NCI-H748 (cell line): ENCODE data around the gene SCTR.

ENCODE experiments used
- DNase-seq: peaks from one replicate; lab custom pipeline; 2025; ENCODE audit not compliant: unreplicated experiment; lab: John Stamatoyannopoulos, UW

Gene SCTR

DNA sequence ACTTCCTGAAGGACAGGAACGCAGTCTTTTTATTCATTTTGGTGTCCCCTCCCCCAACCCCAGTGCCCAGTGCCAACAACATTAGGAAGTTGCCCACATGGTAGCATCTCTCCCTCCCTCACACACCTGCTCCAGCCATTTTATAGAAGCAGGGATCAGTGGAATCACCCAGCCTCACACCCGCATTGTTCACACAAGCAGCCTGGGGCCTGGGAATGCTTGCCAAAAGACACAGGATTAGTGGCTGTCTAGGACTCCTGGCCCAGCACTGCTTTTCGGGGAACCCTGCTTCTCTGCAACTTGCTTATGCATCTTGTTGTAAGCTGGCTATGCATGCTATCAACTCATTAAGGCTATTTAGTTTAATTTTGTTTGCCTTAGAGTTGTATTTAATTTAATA is 74.8 kb downstream of the SCTR start:
- no peak for DNase-seq

DNA sequence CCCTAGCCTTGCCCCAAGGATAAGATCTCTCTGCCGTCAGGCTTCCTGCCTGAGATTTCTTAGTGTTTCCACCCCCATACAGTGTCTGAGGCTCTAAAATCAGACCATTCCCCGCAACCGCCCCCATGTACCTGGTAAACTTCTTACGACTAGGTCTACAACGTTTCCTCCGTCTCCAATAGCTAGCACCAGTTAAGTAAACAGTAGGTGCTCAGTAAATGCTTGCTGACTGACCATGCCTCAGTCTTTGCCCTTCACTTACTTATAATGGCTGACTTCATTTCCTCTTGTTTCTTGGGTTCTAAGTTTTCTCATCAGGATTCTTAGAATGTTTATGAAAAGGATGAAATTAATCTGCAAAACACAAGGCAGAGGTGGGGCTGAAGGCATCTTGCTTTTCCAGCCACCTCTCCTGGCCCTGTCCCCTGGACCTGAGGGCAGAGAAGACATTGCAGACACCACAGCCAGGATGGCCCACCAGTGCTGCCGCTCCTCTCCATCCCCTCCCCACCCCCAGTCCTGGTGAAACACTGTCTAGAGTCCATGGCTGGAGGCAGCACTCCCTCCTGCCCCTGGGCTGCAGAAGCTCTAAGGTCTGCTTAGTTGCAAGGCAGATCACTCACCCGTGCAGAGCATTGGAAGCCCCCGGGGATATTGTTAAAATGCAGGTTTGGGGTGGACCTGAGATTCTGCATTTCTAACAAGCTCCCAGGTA is 75.7 kb downstream of the SCTR start:
- DNase-seq: no peak

DNA sequence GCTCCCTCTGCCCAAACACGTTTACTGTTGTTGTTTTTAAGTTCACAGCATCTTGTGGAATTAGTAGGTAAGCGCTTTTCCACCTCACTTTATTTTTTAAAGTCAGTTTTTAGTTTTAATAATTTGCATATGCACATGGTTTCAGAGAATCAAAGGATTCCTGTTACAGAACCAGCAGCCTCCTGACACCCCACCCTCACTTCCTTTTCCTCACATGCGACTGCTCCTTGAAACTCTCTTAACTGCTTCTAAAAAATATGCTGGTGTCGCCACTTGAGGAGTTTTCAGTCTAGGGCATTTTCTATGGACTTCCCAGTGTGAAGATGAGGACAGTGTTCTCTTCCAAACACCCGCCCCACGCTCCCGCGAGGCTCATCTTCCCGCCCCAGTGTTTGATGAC is 78.2 kb downstream of the SCTR start:
- no peak for DNase-seq

DNA sequence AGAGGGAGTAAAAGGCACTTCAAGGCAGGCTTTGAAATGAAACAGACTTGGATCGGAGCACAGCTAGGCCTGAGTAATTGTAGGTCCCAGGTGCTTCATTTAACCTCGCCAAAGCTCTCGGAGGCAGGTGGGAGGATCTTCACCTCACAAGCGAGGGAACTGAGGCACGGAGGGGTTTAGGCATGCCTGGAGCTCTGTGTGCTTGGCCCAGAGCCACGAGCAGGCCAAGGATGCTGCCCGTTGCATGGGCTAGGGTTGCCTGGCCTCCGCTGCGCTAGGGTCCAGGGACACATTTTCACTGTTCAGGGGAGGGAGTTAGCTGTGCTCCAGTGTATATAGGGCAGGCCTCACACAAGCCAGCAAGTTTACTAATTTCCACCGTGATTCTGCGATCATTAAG is 81.4 kb downstream of the SCTR start:
- DNase-seq: no peak

DNA sequence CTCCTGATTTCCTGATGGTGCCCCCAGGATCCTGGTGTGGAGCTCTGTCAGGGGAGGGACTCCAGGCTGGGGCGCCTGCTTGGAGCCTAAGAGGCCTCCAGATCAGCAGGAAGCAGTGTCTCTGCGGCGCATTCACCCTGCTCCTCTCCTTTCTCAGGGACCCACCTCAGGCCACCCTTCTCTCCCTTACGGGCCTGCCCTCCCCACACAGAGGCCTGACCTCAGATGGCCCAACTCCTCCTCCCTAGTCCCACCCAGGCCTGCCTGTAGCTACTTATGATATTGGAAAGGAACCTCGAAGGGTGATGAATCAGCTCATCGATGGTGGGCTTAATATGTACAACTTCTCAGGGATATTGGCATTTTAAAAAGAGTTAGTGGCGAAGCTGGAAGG is 82.1 kb downstream of the SCTR start:
- DNase-seq: no peak

GRCh38 chr2:119441376-119442225 is 82.7 kb downstream of the SCTR start:
- no peak for DNase-seq

DNA sequence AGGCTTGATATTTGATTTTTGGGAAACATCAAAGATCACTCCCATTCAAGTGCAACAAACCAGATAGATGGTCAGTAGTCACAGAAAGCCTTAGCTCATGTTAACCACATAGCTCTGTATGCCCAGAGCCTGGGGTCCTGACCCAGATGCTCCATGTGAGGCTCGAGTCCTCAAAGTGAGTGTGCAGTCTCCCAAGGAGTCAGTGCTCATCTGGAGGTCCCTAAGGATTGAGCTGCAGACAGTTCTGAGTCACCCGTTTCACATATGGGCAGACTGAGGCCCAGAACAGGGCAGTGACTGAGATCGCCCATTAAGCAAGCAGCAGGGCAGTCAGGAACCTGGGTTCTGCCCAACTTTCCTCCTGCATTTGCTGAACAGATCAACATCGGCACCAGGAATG is 83.4 kb downstream of the SCTR start:
- no peak for DNase-seq

DNA sequence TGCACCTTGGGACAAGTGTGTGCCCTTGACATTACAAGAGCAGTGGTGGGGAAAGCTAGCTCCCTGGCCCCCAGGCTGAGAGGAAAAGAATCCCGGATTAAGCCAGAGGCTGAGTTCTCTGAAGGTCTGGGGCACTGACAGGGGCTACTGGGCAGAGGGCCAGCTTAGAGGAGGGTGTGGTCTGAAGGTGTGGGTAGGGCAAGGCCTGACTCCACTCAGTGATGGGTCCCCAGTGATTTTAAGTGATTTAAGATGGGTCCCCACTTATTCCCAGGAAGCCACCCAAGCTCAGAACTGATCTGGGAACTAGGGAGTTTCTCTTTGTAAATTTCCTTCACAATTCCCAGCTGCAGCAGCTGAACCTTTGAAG is 83.8 kb downstream of the SCTR start:
- DNase-seq: no peak

- no peak for DNase-seq
Measured at GRCh38 chr2:119439574-119440500, 84.4 kb downstream of the SCTR start.

- DNase-seq: no peak
Measured at GRCh38 chr2:119438726-119439284, 85.5 kb downstream of the SCTR start.

DNA sequence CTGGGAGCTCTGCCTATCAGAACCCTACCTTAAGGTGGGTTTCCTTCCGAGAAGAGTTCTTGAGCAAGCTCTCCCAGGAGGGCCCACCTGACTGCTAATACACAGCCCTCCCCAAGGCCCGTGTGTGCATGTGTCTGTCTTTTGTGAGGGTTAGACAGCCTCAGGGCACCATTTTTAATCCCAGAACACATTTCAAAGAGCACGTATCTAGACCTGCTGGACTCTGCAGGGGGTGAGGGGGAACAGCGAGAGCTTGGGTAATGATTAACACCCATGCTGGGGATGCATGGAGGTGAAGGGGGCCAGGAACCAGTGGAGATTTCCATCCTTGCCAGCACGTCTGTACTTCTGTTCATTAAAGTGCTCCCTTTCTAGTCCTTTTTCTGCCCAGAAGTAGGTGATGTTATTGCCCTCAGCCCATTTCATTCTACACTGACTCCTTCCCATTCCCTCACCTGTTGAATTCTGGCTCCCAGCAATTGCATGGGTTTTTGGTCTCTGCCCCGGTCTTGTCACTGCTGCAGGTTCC is 86.1 kb downstream of the SCTR start:
- no peak for DNase-seq

DNA sequence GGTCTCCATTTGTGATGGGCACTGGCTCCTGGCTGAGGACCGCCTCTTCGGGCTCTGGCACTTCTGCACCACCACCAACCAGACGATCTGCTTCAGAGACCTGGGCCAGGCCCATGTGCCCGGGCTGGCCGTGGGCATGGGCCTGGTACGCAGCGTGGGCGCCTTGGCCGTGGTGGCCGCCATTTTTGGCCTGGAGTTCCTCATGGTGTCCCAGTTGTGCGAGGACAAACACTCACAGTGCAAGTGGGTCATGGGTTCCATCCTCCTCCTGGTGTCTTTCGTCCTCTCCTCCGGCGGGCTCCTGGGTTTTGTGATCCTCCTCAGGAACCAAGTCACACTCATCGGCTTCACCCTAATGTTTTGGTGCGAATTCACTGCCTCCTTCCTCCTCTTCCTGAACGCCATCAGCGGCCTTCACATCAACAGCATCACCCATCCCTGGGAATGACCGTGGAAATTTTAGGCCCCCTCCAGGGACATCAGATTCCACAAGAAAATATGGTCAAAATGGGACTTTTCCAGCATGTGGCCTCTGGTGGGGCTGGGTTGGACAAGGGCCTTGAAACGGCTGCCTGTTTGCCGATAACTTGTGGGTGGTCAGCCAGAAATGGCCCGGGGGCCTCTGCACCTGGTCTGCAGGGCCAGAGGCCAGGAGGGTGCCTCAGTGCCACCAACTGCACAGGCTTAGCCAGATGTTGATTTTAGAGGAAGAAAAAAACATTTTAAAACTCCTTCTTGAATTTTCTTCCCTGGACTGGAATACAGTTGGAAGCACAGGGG is 87.1 kb downstream of the SCTR start:
- DNase-seq: no peak

GRCh38 chr2:119435953-119436297 is 88.4 kb downstream of the SCTR start:
- DNase-seq: no peak

DNA sequence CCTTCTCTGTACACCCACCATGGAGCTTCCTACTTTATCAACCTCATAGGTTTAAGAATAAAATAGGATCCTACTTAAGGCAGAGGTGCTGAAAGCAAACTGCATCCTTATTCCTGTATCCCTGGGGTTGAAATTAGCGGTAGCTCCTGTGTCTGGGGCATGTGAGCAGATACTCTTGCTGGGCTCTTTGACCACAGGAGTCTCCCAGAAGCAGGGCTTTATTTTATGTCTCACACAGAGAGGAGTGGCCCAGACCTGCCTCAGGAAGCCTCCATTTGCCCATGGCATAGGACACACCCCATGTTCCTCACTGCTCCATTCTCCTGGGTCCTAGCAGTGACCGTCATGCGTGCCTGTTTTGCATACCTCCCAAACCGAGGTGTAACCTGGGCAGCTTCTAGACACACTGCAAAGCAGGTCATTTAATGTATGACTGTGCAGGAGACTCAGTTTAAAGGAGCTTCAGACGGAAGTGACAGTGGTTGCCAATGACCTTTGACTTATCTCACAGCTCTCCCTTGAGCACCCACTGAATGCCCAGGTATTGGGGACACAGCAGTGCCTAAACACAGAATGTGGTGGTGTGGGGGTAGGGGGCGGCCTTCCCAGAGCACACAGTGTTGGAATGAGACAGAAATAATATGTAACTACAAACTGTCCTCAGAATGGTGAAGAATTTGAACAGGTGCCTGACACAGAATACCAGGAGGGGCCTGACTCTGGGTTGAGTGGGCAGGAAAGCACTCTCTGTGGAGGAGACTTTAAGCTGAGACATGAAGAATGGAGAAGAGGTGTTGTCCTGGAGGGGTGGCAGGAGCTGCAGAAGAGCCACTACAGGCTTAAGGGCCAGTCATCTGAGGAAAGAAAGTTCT is 89.0 kb downstream of the SCTR start:
- no peak for DNase-seq

GRCh38 chr2:119434664-119435063 is 89.6 kb downstream of the SCTR start:
- DNase-seq: no peak

DNA sequence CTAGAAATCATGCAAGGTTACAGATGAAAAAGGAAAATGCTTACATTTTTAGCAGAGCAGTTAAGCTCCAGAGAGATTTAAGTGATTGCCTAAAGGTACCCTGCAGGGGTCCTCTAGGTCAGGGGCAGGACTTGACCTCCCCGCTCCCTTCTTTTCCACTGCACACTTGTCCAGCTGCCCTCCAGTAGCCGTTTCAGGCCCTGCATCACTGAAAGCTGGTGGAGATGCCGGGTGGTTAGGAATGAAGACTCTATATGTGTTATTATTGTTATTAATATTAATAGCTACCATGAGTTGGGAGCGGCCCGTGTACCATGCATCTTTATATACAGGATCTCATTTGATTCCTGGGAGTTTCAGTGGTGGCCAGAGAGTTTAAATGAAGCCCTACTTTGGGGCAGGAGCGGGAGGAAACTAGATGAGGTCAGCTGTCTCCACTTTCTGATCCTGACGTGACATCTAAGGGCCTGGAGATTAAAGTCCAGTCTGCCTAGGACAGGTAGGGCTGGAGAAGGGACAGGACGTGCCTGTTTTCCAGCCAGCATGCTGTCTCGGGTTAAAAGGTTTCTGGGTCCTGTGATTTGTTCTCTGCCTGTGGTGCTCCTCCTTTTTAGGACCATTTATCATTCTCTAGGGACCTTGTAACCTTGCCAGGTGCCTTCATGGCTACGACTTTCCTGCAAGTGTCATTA is 90.5 kb downstream of the SCTR start:
- no peak for DNase-seq

GRCh38 chr2:119432851-119433522 is 91.3 kb downstream of the SCTR start:
- DNase-seq: no peak
